ENCODE results near the gene NUDT21.
"Not testable (repeated sequence)": the region's sequence is repeated elsewhere in the genome, so short reads cannot be mapped to it uniquely, and the experiment has no call there.

- TF ChIP-seq CTCF, POLR2AphosphoS5, POLR2A (IDR thresholded peaks at IDR 0.05): not testable (repeated sequence)
These were observed 54.4 kb downstream of the NUDT21 start for GRCh38 chr16:56396724-56397123.
